HEK293T (cell line): ENCODE results near the gene TNFSF4.

ENCODE experiments used
- CTCF ChIA-PET: fragments of 350-600 bp; formaldehyde crosslinking; extraction: SDS; loops from one replicate; lab custom pipeline; 2021; ENCODE audit warnings: antibody characterized with exemption, inconsistent platforms; lab: Yijun Ruan, JAX
- POLR2A ChIA-PET: fragments of 350-600 bp; formaldehyde crosslinking; extraction: SDS; loops from one replicate; lab custom pipeline; 2020; ENCODE audit warnings: antibody characterized with exemption, inconsistent platforms; lab: Yijun Ruan, JAX
- DNase-seq: peaks from one replicate; pipeline ENCODE4 v3.0.0; 2012; ENCODE audit warnings: mixed read lengths; ENCODE audit errors: extremely low spot score
- ARNT ChIP-seq: fragments of 450-650 bp; IDR thresholded peaks from 2 replicates; pipeline ENCODE4 v1.6.1; 2017; ENCODE audit warnings: mild to moderate bottlenecking
- BHLHE40 ChIP-seq: fragments of 450-650 bp; IDR thresholded peaks from 2 replicates; pipeline ENCODE4 v1.6.1; 2016; ENCODE audit warnings: mild to moderate bottlenecking, moderate library complexity, borderline replicate concordance
- CTBP1 ChIP-seq: fragments of 450-650 bp; IDR thresholded peaks from 2 replicates; pipeline ENCODE4 v1.6.1; 2016; ENCODE audit warnings: borderline replicate concordance
- ELF4 ChIP-seq: fragments of 450-650 bp; IDR thresholded peaks from 2 replicates; pipeline ENCODE4 v1.6.1; 2017; ENCODE audit warnings: antibody characterized with exemption
- FOXA1 ChIP-seq: fragments of 450-650 bp; IDR thresholded peaks from 2 replicates; pipeline ENCODE4 v1.6.1; 2016; ENCODE audit warnings: mild to moderate bottlenecking
- FOXK2 ChIP-seq: fragments of 450-650 bp; IDR thresholded peaks from 2 replicates; pipeline ENCODE4 v1.6.1; 2016; ENCODE audit warnings: mild to moderate bottlenecking
- FOXM1 ChIP-seq: fragments of 450-650 bp; IDR thresholded peaks from 2 replicates; pipeline ENCODE4 v1.6.1; 2017; ENCODE audit warnings: mild to moderate bottlenecking, borderline replicate concordance
- HDGF ChIP-seq: fragments of 450-650 bp; IDR thresholded peaks from 2 replicates; pipeline ENCODE4 v1.6.1; 2017; ENCODE audit warnings: antibody characterized with exemption, borderline replicate concordance
- L3MBTL2 ChIP-seq: fragments of 450-650 bp; conservative IDR thresholded peaks from 2 replicates; pipeline ENCODE4 v1.6.1; 2016; ENCODE audit warnings: mild to moderate bottlenecking
- LEF1 ChIP-seq: fragments of 450-650 bp; IDR thresholded peaks from 2 replicates; pipeline ENCODE4 v1.6.1; 2017; ENCODE audit warnings: mild to moderate bottlenecking, borderline replicate concordance
- NFRKB ChIP-seq: fragments of 450-650 bp; IDR thresholded peaks from 2 replicates; pipeline ENCODE4 v1.6.1; 2016; ENCODE audit warnings: mild to moderate bottlenecking, moderate library complexity
- PKNOX1 ChIP-seq: fragments of 450-650 bp; IDR thresholded peaks from 2 replicates; pipeline ENCODE4 v1.6.1; 2016
- SP1 ChIP-seq: fragments of 450-650 bp; IDR thresholded peaks from 2 replicates; pipeline ENCODE4 v1.6.1; 2017
- SUZ12 ChIP-seq: fragments of 450-650 bp; IDR thresholded peaks from 2 replicates; pipeline ENCODE4 v1.6.1; 2016; ENCODE audit warnings: mild to moderate bottlenecking
- TARDBP ChIP-seq: fragments of 450-650 bp; IDR thresholded peaks from 2 replicates; pipeline ENCODE4 v1.6.1; 2016
- ZNF384 ChIP-seq: fragments of 450-650 bp; IDR thresholded peaks from 2 replicates; pipeline ENCODE4 v1.6.1; 2016

The TNFSF4 gene

GRCh38 chr1:173190101-173190936 lies 16.8 kb downstream of the TNFSF4 start:
- DNase-seq = no peak
- ChIA-PET POLR2A (no interaction called here), CTCF (interaction anchor here (0.5 kb wide), 1 partner anchor 245 kb away, joined by 3 read pairs; no protein-coding TSS in a partner anchor)
- TF ChIP-seq ELF4 = no peak
- no peak for TF ChIP-seq BHLHE40
- TF ChIP-seq HDGF = no peak
- TF ChIP-seq FOXM1 = no peak
- no peak for TF ChIP-seq NFRKB
- no peak for TF ChIP-seq FOXA1
- TF ChIP-seq FOXK2 = no peak
- TF ChIP-seq ARNT = no peak
- TF ChIP-seq LEF1 = no peak

- DNase-seq = no peak
- ChIA-PET POLR2A (no interaction called here), CTCF (no interaction called here)
- TF ChIP-seq CTBP1 (no peak), L3MBTL2 (no peak), FOXK2 (no peak)
These were observed 19.4 kb downstream of the TNFSF4 start for GRCh38 chr1:173187671-173188237.

GRCh38 chr1:173181791-173182190 lies 25.3 kb downstream of the TNFSF4 start:
- no peak for TF ChIP-seq PKNOX1
- ChIA-PET CTCF (no interaction called here), POLR2A (no interaction called here)
- no peak for DNase-seq

GRCh38 chr1:173176246-173176645 lies 30.9 kb downstream of the TNFSF4 start:
- TF ChIP-seq HDGF (no peak), SUZ12 (no peak), FOXK2 (no peak), SP1 (no peak), PKNOX1 (no peak), BHLHE40 (no peak), L3MBTL2 (no peak), TARDBP (no peak), ARNT (no peak), FOXM1 (no peak), FOXA1 (no peak), CTBP1 (no peak), ELF4 (no peak), LEF1 (no peak), NFRKB (no peak), ZNF384 (no peak)
- CTCF ChIA-PET = no interaction called here
- DNase-seq = no peak
- POLR2A ChIA-PET = no interaction called here

- ChIA-PET CTCF (no interaction called here), POLR2A (no interaction called here)
- TF ChIP-seq L3MBTL2 = no peak
- no peak for TF ChIP-seq SP1
- TF ChIP-seq ARNT = no peak
- no peak for TF ChIP-seq CTBP1
- no peak for TF ChIP-seq NFRKB
- TF ChIP-seq PKNOX1 = no peak
- no peak for TF ChIP-seq FOXK2
- no peak for TF ChIP-seq FOXM1
- no peak for TF ChIP-seq BHLHE40
- no peak for TF ChIP-seq ELF4
- TF ChIP-seq HDGF = no peak
- no peak for TF ChIP-seq TARDBP
- no peak for TF ChIP-seq ZNF384
- TF ChIP-seq SUZ12 = no peak
- no peak for TF ChIP-seq LEF1
- TF ChIP-seq FOXA1 = no peak
- DNase-seq = no peak
These were observed 31.5 kb downstream of the TNFSF4 start for GRCh38 chr1:173175514-173176145.

- CTCF ChIA-PET = no interaction called here
- TF ChIP-seq PKNOX1 (no peak), HDGF (no peak), FOXM1 (no peak), SUZ12 (no peak), L3MBTL2 (no peak), ARNT (no peak), LEF1 (no peak), ELF4 (no peak), FOXA1 (no peak), SP1 (no peak), TARDBP (no peak), ZNF384 (no peak), BHLHE40 (no peak), FOXK2 (no peak), NFRKB (no peak), CTBP1 (no peak)
- no peak for DNase-seq
- POLR2A ChIA-PET = no interaction called here
These were observed 33.7 kb downstream of the TNFSF4 start for GRCh38 chr1:173173388-173173787.
